Left cardiac atrium (tissue), 4 donors: Measurements from ENCODE around the gene KRT2. TPM values are rescaled to one million over a fixed set of nuclear protein-coding genes. Genes with fewer than 3 reads are reported as not detected.

ENCODE experiments used
- ATAC-seq, 2 donors: fragments of 200-7000 bp; cut with Tn5 transposase; one replicate each; pipeline ENCODE4 v1.9.1; 2020; ENCODE audit warnings: mild to moderate bottlenecking in 2 of 2, moderate library complexity in 2 of 2
- DNase-seq: peaks from one replicate; pipeline ENCODE4 v3.0.0-alpha.2; 2020
- intact Hi-C, 2 donors: fragments of 100-400 bp; cut with DNase I; formaldehyde crosslinking; loops; one replicate each; pipeline versions ENCODE4 v1.14.1 to v1.15.1; 2022 to 2023
- total RNA-seq, 2 donors: library from RNA; stranded (reverse); fragmentation: NEBNext Ultra II Directional; extraction: Animal tissue kit (Norgen Biotek cat#: 25700); gene quantifications; one replicate each; pipeline ENCODE4 v1.2.1, GENCODE V29; 2021
- donor health status: DM: no; HTN: yes; CAD: no.
- donor health status: DM: no; HTN: yes; CAD: no; lungs with severe emphysema.
- donor health status: DM: yes; HTN: yes; CAD: no.
- donor health status: Dilated cardiomyopathy.

KRT2 gene
- total RNA-seq, 2 donors from 2014 or later = not detected

GRCh38 chr12:52608826-52609630 is 43.0 kb downstream of the KRT2 start:
- DNase-seq (no peak), ATAC-seq (no peak)
- intact Hi-C loops = no loop called here

GRCh38 chr12:52608161-52608560 is 43.9 kb downstream of the KRT2 start:
- DNase-seq (no peak), ATAC-seq (no peak)
- intact Hi-C loops = no loop called here

- DNase-seq (no peak), ATAC-seq (no peak)
- intact Hi-C loops = no loop called here
These were observed 44.7 kb downstream of the KRT2 start for GRCh38 chr12:52607314-52607713.

GRCh38 chr12:52606581-52607218 is 45.3 kb downstream of the KRT2 start:
- ATAC-seq (no peak), DNase-seq (no peak)
- intact Hi-C loops = no loop called here

GRCh38 chr12:52606096-52606495 is 45.9 kb downstream of the KRT2 start:
- ATAC-seq (no peak), DNase-seq (no peak)
- intact Hi-C loops = no loop called here

- intact Hi-C loops = no loop called here
- ATAC-seq = no peak
- DNase-seq = no peak
These were observed 46.5 kb downstream of the KRT2 start for GRCh38 chr12:52605542-52605941.

- ATAC-seq = no peak
- DNase-seq = no peak
- intact Hi-C loops = no loop called here
These were observed 47.2 kb downstream of the KRT2 start for GRCh38 chr12:52604859-52605258.

- intact Hi-C loops = no loop called here
- ATAC-seq = no peak
- DNase-seq = no peak
These were observed 48.7 kb downstream of the KRT2 start for GRCh38 chr12:52603314-52603713.

GRCh38 chr12:52602552-52602951 is 49.5 kb downstream of the KRT2 start:
- DNase-seq (no peak), ATAC-seq (no peak)
- intact Hi-C loops = no loop called here

GRCh38 chr12:52601671-52602070 is 50.3 kb downstream of the KRT2 start:
- no peak for DNase-seq
- no peak for ATAC-seq
- intact Hi-C loops = no loop called here

GRCh38 chr12:52600941-52601481 is 51.0 kb downstream of the KRT2 start, which contains the start of gene KRT72:
KRT72 (minus strand) TSS chr12:52601463; CDS start chr12:52601452, 11 bp downstream.
- intact Hi-C loops = no loop called here
- ATAC-seq = no peak
- no peak for DNase-seq

- DNase-seq (no peak), ATAC-seq (no peak)
- intact Hi-C loops = no loop called here
These were observed 51.5 kb downstream of the KRT2 start for GRCh38 chr12:52600475-52600874.

GRCh38 chr12:52600071-52600470 is 51.9 kb downstream of the KRT2 start:
- DNase-seq (no peak), ATAC-seq (no peak)
- intact Hi-C loops = no loop called here

GRCh38 chr12:52598966-52599365 is 53.0 kb downstream of the KRT2 start:
- DNase-seq (no peak), ATAC-seq (no peak)
- intact Hi-C loops = no loop called here

Other genes starting within 250 kb of the KRT2 start
- gene KRT82, start 245.9 kb downstream of the KRT2 start, total RNA-seq = not detected
- not detected for gene KRT75, start 217.8 kb downstream of the KRT2 start, total RNA-seq
- gene KRT6B, start 200.1 kb downstream of the KRT2 start, total RNA-seq = not detected
- not detected for gene KRT6C, start 178.4 kb downstream of the KRT2 start, total RNA-seq
- 1 to 10 TPM in 1 of 2 donors, under 1 TPM in 1; 0.24 to 1.2 TPM for gene KRT6A, start 159.0 kb downstream of the KRT2 start, total RNA-seq
- 1 to 10 TPM; 1.2 to 4.6 TPM for gene KRT5, start 131.8 kb downstream of the KRT2 start, total RNA-seq
- not detected for gene KRT71, start 99.1 kb downstream of the KRT2 start, total RNA-seq
- not detected for gene KRT74, start 78.4 kb downstream of the KRT2 start, total RNA-seq
- gene KRT72, start 50.7 kb downstream of the KRT2 start, total RNA-seq = not detected
- gene KRT73, start 33.7 kb downstream of the KRT2 start, total RNA-seq = not detected
- under 1 TPM in 1 of 2 donors, not detected in 1; 0.18 TPM for gene KRT1, start 28.2 kb upstream of the KRT2 start, total RNA-seq
- not detected for gene KRT77, start 51.3 kb upstream of the KRT2 start, total RNA-seq
- not detected for gene KRT76, start 125.1 kb upstream of the KRT2 start, total RNA-seq
- gene KRT3, start 143.9 kb upstream of the KRT2 start, total RNA-seq = not detected
- not detected for gene KRT4, start 161.9 kb upstream of the KRT2 start, total RNA-seq
- gene KRT79, start 182.1 kb upstream of the KRT2 start, total RNA-seq = under 1 TPM; 0.16 to 0.77 TPM
- not detected for gene KRT78, start 196.8 kb upstream of the KRT2 start, total RNA-seq